HepG2 (cell line): ENCODE results near the gene ACTG2. TPM values are rescaled to one million over a fixed set of nuclear protein-coding genes. Genes with fewer than 3 reads are reported as not detected.

ENCODE experiments used
- ATAC-seq: fragments of 200-7000 bp; cut with Tn5 transposase; 3 replicates; pipeline ENCODE4 v1.9.1; 2020; ENCODE audit warnings: mild to moderate bottlenecking, moderate library complexity
- BruUV-seq: library from RNA; stranded (reverse); fragments of 400-500 nt; replicated peaks from 2 replicates; lab custom pipeline; 2021; lab: Mats Ljungman, UMichigan
- CTCF ChIA-PET: fragments of 300-600 bp; formaldehyde crosslinking; extraction: SDS; loops from one replicate; lab custom pipeline; 2021; ENCODE audit warnings: low total read pairs, inconsistent platforms, low intra/inter-chr PET ratio; lab: Yijun Ruan, JAX
- POLR2A ChIA-PET: fragments of 350-600 bp; sonication (Branson Sonifier 250); formaldehyde crosslinking; loops from one replicate; lab custom pipeline; 2020; ENCODE audit warnings: antibody characterized with exemption, inconsistent platforms; lab: Yijun Ruan, JAX
- DNase-seq: peaks from one replicate; pipeline ENCODE4 v3.0.0-alpha.2; 2015; ENCODE audit warnings: low spot score
- FAIRE-seq: peaks from 3 replicates; lab custom pipeline; 2011; peaks lifted over from hg19 to GRCh38; lab: Jason Lieb, UNC
- H2AFZ ChIP-seq: one replicate; pipeline ENCODE4 v1.6.1; 2011; ENCODE audit warnings: low read length, inconsistent platforms
- H3K27ac ChIP-seq: fragments of 300-600 bp; 3 replicates; pipeline ENCODE4 v1.8.0; 2011; ENCODE audit warnings: mixed run types, mild to moderate bottlenecking, mixed read lengths, low read length, inconsistent platforms; ENCODE audit not compliant: insufficient read depth; ENCODE audit errors: extremely low read length
- H3K27me3 ChIP-seq, 2 experiments: fragments of 200-600 bp in 1 of 2; 2 replicates in 1 of 2; 3 replicates in 1 of 2; pipeline versions ENCODE4 v1.6.0 to v1.8.0; 2011; ENCODE audit warnings: low read length in 2 of 2, mild to moderate bottlenecking in 2 of 2, moderate library complexity in 2 of 2, inconsistent platforms in 1 of 2; ENCODE audit not compliant: insufficient read depth in 2 of 2, control insufficient read depth in 1 of 2
- H3K36me3 ChIP-seq, 2 experiments: fragments of 200-600 bp in 1 of 2; replicated peaks in 1 of 2; 2 replicates in 1 of 2; 3 replicates in 1 of 2; pipeline versions ENCODE4 v1.5.1 to v1.8.0; 2011; ENCODE audit warnings: low read length in 2 of 2, inconsistent platforms in 1 of 2; ENCODE audit not compliant: insufficient read depth in 2 of 2, control insufficient read depth in 1 of 2
- H3K4me1 ChIP-seq: 2 replicates; pipeline ENCODE4 v1.5.1; 2012; ENCODE audit warnings: low read length, inconsistent platforms; ENCODE audit not compliant: insufficient read depth
- H3K4me2 ChIP-seq: 2 replicates; pipeline ENCODE4 v1.6.0; 2011; ENCODE audit warnings: low read depth, low read length, inconsistent platforms
- H3K4me3 ChIP-seq, 3 experiments: fragments of 200-600 bp in 1 of 3; sonication (generic), shearing (Covaris generic) in 1 of 3; replicated peaks in 1 of 3; 2 replicates each; pipeline ENCODE4 v1.5.1; 2011 to 2016; ENCODE audit warnings: low read length in 3 of 3, inconsistent platforms in 2 of 3, low read depth in 2 of 3, mild to moderate bottlenecking in 2 of 3, control low read depth in 1 of 3, mixed read lengths in 1 of 3; ENCODE audit not compliant: insufficient read depth in 1 of 3
- H3K79me2 ChIP-seq: one replicate; pipeline ENCODE4 v1.6.1; 2011; ENCODE audit warnings: low read length, inconsistent platforms; ENCODE audit not compliant: insufficient read depth
- H3K9ac ChIP-seq: 2 replicates; pipeline ENCODE4 v1.6.0; 2011; ENCODE audit warnings: mild to moderate bottlenecking, low read depth, low read length, inconsistent platforms; ENCODE audit not compliant: insufficient read depth
- H3K9me3 ChIP-seq: 2 replicates; pipeline ENCODE4 v1.5.1; 2012; ENCODE audit warnings: mild to moderate bottlenecking, low read length
- H4K20me1 ChIP-seq: 2 replicates; pipeline ENCODE4 v1.6.0; 2011; ENCODE audit warnings: inconsistent platforms, mild to moderate bottlenecking, low read length, moderate library complexity; ENCODE audit not compliant: insufficient read depth
- HIVEP1 ChIP-seq: sonication (generic); formaldehyde crosslinking; IDR thresholded peaks from 2 replicates; pipeline ENCODE4 v1.4.0; 2020; ENCODE audit warnings: mild to moderate bottlenecking, missing genetic modification reagents
- KAT7 ChIP-seq: IDR thresholded peaks from 2 replicates; pipeline ENCODE4 v1.6.1; 2018; ENCODE audit warnings: borderline replicate concordance, missing compliant biosample characterization
- PRMT3 ChIP-seq: sonication (generic); formaldehyde crosslinking; IDR thresholded peaks from 2 replicates; pipeline ENCODE4 v1.8.1; 2022; ENCODE audit warnings: low read depth, mild to moderate bottlenecking, moderate library complexity, missing genetic modification reagents, borderline replicate concordance
- RBFOX2 ChIP-seq: fragments of 200-400 bp; formaldehyde crosslinking; IDR thresholded peaks from 2 replicates; pipeline ENCODE4 v1.6.1; 2017; ENCODE audit warnings: low read depth, mild to moderate bottlenecking, low read length
- RBM22 ChIP-seq: fragments of 200-400 bp; formaldehyde crosslinking; optimal IDR thresholded peaks from 2 replicates; pipeline ENCODE3; 2017; ENCODE audit warnings: mild to moderate bottlenecking, low read length, moderate library complexity
- REPIN1 ChIP-seq: sonication (generic); formaldehyde crosslinking; IDR thresholded peaks from 2 replicates; pipeline ENCODE4 v1.8.0; 2022; ENCODE audit warnings: missing genetic modification reagents, low read depth, mild to moderate bottlenecking, borderline replicate concordance
- SMARCE1 ChIP-seq: fragments of 450-650 bp; IDR thresholded peaks from 2 replicates; pipeline ENCODE4 v1.6.1; 2017; ENCODE audit warnings: borderline replicate concordance
- TGIF2 ChIP-seq: IDR thresholded peaks from 2 replicates; pipeline ENCODE4 v1.6.1; 2016; ENCODE audit warnings: control low read depth, missing compliant biosample characterization
- ZNF24 ChIP-seq: fragments of 450-650 bp; IDR thresholded peaks from 2 replicates; pipeline ENCODE4 v1.6.1; 2017; ENCODE audit warnings: antibody characterized with exemption, mild to moderate bottlenecking
- ZNF441 ChIP-seq: sonication (generic); formaldehyde crosslinking; IDR thresholded peaks from 2 replicates; pipeline ENCODE4 v1.7.0; 2021; ENCODE audit warnings: missing genetic modification reagents, borderline replicate concordance
- ZNF556 ChIP-seq: sonication (generic); formaldehyde crosslinking; IDR thresholded peaks from 2 replicates; pipeline ENCODE4 v1.4.0; 2020; ENCODE audit warnings: mild to moderate bottlenecking, missing genetic modification reagents, borderline replicate concordance
- ZNF563 ChIP-seq: sonication (generic); formaldehyde crosslinking; IDR thresholded peaks from 2 replicates; pipeline ENCODE4 v1.8.0; 2022; ENCODE audit warnings: mild to moderate bottlenecking, moderate library complexity, missing genetic modification reagents
- ZSCAN20 ChIP-seq: sonication (generic); formaldehyde crosslinking; IDR thresholded peaks from 2 replicates; pipeline ENCODE4 v1.4.0; 2020; ENCODE audit warnings: missing genetic modification reagents, mild to moderate bottlenecking, borderline replicate concordance
- WGBS: methylation state at CpG from one replicate; pipeline ENCODE4 v1.1.6; 2017; ENCODE audit warnings: low lambda C conversion rate; 5-methylcytosine and 5-hydroxymethylcytosine counted together
- in situ Hi-C: cut with HindIII; loops from 2 replicates; pipeline ENCODE4 v1.10.0; 2017; ENCODE audit warnings: low pct_unique_long_range_greater_than_20kb; ENCODE audit not compliant: extremely low pct_ligation_motif_present
- intact Hi-C: fragments of 100-400 bp; cut with micrococcal nuclease; formaldehyde crosslinking; loops from one replicate; pipeline ENCODE4 v1.10.0; 2022; ENCODE audit not compliant: unreplicated experiment
- polyA plus RNA-seq, 8 experiments: library from polyadenylated mRNA; depleted of rRNA in 3 of 8; stranded (reverse) in 7 of 8; unstranded in 1 of 8; fragments of >200 nt; fragmentation: Illumina TruSeq in 4 of 8; extraction: Trizol in 4 of 8; gene quantifications; 2 replicates each; pipeline versions ENCODE4 v1.2.1 to v1.2.3, GENCODE V29; 2011 to 2016; ENCODE audit warnings: low read depth in 4 of 8, missing spikeins in 1 of 8, mixed read lengths in 1 of 8; ENCODE audit not compliant: insufficient read depth in 1 of 8
- total RNA-seq, 5 experiments: library from RNA; depleted of rRNA; stranded (reverse); fragments of >200 nt; fragmentation: Illumina TruSeq; extraction: Trizol; gene quantifications; 2 replicates each; pipeline ENCODE4 v1.2.3, GENCODE V29; 2016; ENCODE audit warnings: low read depth in 1 of 5
- TF ChIP-seq, protein P1 (sequence below): sonication (generic); formaldehyde crosslinking; IDR thresholded peaks from 2 replicates; pipeline ENCODE4 v1.8.1; 2023; ENCODE audit warnings: mild to moderate bottlenecking, missing genetic modification reagents
- TF ChIP-seq, protein P2 (sequence below): sonication (generic); formaldehyde crosslinking; IDR thresholded peaks from 2 replicates; pipeline ENCODE4 v1.5.0; 2020; ENCODE audit warnings: mild to moderate bottlenecking, missing genetic modification reagents
- TF ChIP-seq, protein P3 (sequence below): sonication (generic); formaldehyde crosslinking; IDR thresholded peaks from 2 replicates; pipeline ENCODE4 v1.5.0; 2020; ENCODE audit warnings: mild to moderate bottlenecking, low read depth, missing genetic modification reagents, borderline replicate concordance

Gene ACTG2
- total and polyA plus RNA-seq, 2 of the 13 experiments (the other 11 are each of a cell fraction or from before 2014, with no cell fraction given), result 0.13 TPM; not detected in 1

DNA sequence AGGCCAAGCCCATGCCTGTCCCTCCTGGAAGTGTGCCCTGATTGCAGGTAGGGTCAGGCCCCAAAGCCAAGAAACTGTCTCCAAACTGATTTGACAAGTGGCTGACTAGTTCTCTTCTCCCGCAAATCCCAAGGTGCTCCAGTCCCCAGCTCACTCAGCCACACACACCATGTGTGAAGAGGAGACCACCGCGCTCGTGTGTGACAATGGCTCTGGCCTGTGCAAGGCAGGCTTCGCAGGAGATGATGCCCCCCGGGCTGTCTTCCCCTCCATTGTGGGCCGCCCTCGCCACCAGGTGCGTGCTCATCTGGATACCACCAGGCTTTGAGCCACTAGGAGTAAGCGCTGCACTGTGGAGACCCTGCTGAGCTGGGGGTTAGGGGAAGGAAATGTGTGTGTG, 8.3 kb downstream of the ACTG2 start:
- DNase-seq (no peak), FAIRE-seq (no peak), ATAC-seq (no peak)
- WGBS, result 51% methylated on average over 9 of the region's 10 CpGs
- peaks cover 16% of the 10 kb centered on the region for H3K4me1 ChIP-seq
- in situ Hi-C loops, result no loop called here
- no peak overlapping the region for H2AFZ ChIP-seq
- TF ChIP-seq SMARCE1 (no peak), ZNF563 (CRISPR knock-in tag) (no peak), PRMT3 (CRISPR knock-in tag) (no peak), HIVEP1 (no peak), KAT7 (CRISPR knock-in tag) (no peak), REPIN1 (CRISPR knock-in tag) (no peak), ZNF24 (no peak), RBM22 (no peak), ZSCAN20 (CRISPR knock-in tag) (no peak), ZNF556 (no peak), ZNF441 (CRISPR knock-in tag) (no peak), RBFOX2 (no peak), TGIF2 (CRISPR knock-in tag) (no peak)
- TF ChIP-seq, protein P1, sequence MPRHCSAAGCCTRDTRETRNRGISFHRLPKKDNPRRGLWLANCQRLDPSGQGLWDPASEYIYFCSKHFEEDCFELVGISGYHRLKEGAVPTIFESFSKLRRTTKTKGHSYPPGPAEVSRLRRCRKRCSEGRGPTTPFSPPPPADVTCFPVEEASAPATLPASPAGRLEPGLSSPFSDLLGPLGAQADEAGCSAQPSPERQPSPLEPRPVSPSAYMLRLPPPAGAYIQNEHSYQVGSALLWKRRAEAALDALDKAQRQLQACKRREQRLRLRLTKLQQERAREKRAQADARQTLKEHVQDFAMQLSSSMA (CRISPR knock-in tag), result no peak
- TF ChIP-seq, protein P2, sequence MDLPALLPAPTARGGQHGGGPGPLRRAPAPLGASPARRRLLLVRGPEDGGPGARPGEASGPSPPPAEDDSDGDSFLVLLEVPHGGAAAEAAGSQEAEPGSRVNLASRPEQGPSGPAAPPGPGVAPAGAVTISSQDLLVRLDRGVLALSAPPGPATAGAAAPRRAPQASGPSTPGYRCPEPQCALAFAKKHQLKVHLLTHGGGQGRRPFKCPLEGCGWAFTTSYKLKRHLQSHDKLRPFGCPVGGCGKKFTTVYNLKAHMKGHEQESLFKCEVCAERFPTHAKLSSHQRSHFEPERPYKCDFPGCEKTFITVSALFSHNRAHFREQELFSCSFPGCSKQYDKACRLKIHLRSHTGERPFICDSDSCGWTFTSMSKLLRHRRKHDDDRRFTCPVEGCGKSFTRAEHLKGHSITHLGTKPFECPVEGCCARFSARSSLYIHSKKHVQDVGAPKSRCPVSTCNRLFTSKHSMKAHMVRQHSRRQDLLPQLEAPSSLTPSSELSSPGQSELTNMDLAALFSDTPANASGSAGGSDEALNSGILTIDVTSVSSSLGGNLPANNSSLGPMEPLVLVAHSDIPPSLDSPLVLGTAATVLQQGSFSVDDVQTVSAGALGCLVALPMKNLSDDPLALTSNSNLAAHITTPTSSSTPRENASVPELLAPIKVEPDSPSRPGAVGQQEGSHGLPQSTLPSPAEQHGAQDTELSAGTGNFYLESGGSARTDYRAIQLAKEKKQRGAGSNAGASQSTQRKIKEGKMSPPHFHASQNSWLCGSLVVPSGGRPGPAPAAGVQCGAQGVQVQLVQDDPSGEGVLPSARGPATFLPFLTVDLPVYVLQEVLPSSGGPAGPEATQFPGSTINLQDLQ, result no peak
- TF ChIP-seq, protein P3, sequence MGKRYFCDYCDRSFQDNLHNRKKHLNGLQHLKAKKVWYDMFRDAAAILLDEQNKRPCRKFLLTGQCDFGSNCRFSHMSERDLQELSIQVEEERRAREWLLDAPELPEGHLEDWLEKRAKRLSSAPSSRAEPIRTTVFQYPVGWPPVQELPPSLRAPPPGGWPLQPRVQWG, result no peak
- intact Hi-C loops, result no loop called here
- no peak overlapping the region for H3K27ac ChIP-seq
- CTCF ChIA-PET, result no interaction called here
- no peak overlapping the region for H3K4me3 ChIP-seq
- peaks cover 8 to 52% of the 10 kb centered on the region in 2 experiments; a peak in 3 of 5 replicates for H3K27me3 ChIP-seq
- no TSS peak for BruUV-seq
- H3K36me3 ChIP-seq, result no peaks in the 10 kb centered on the region
- no peak overlapping the region for H3K9ac ChIP-seq
- no peaks in the 10 kb centered on the region for H3K9me3 ChIP-seq
- H3K4me2 ChIP-seq, result no peak overlapping the region
- no peaks in the 10 kb centered on the region for H4K20me1 ChIP-seq
- H3K79me2 ChIP-seq, result no peaks in the 10 kb centered on the region
- POLR2A ChIA-PET, result no interaction called here
